GM18517 (cell line): Measurements from ENCODE around the gene ITGB1BP1.
"Not testable (repeated sequence)": the region's sequence is repeated elsewhere in the genome, so short reads cannot be mapped to it uniquely, and the experiment has no call there.

ENCODE experiments used
- ATAC-seq: cut with Tn5 transposase; IDR thresholded peaks from one replicate; pipeline ENCODE4 v1.9.1; 2021; ENCODE audit warnings: mild to moderate bottlenecking, moderate library complexity; ENCODE audit not compliant: unreplicated experiment

ITGB1BP1 gene

GRCh38 chr2:9401646-9402371 is 21.5 kb downstream of the ITGB1BP1 start:
- no peak for ATAC-seq

- ATAC-seq: no peak
Measured at GRCh38 chr2:9401059-9401547, 22.2 kb downstream of the ITGB1BP1 start.

GRCh38 chr2:9400268-9401058 is 22.9 kb downstream of the ITGB1BP1 start:
- no peak for ATAC-seq

GRCh38 chr2:9398881-9399780 is 24.2 kb downstream of the ITGB1BP1 start:
- ATAC-seq: no peak

- ATAC-seq: not testable (repeated sequence)
Measured at GRCh38 chr2:9398251-9398650, 25.1 kb downstream of the ITGB1BP1 start.

- ATAC-seq: no peak
Measured at GRCh38 chr2:9397201-9397600, 26.1 kb downstream of the ITGB1BP1 start.

- no peak for ATAC-seq
Measured at GRCh38 chr2:9394816-9395215, 28.5 kb downstream of the ITGB1BP1 start.

- ATAC-seq: no peak
Measured at GRCh38 chr2:9392898-9393765, 30.2 kb downstream of the ITGB1BP1 start.

GRCh38 chr2:9391961-9392720 is 31.2 kb downstream of the ITGB1BP1 start:
- no peak for ATAC-seq

- ATAC-seq: no peak
Measured at GRCh38 chr2:9390991-9391390, 32.3 kb downstream of the ITGB1BP1 start.

- no peak for ATAC-seq
Measured at GRCh38 chr2:9390151-9390850, 33.0 kb downstream of the ITGB1BP1 start.

GRCh38 chr2:9388950-9389911 is 34.1 kb downstream of the ITGB1BP1 start:
- ATAC-seq: no peak

- no peak for ATAC-seq
Measured at GRCh38 chr2:9388199-9388681, 35.1 kb downstream of the ITGB1BP1 start.

GRCh38 chr2:9385841-9386240 is 37.5 kb downstream of the ITGB1BP1 start:
- ATAC-seq: no peak

- ATAC-seq: no peak
Measured at GRCh38 chr2:9384521-9384920, 38.8 kb downstream of the ITGB1BP1 start.

GRCh38 chr2:9382604-9383235 is 40.6 kb downstream of the ITGB1BP1 start:
- no peak for ATAC-seq
